BJ (cell line): Measurements from ENCODE around the gene NR2F1. TPM values are rescaled to one million over a fixed set of nuclear protein-coding genes. Genes with fewer than 3 reads are reported as not detected.

Experiments used
- CTCF ChIA-PET: fragments of 350-600 bp; formaldehyde crosslinking; extraction: SDS; loops from one replicate; lab custom pipeline; 2021; ENCODE audit warnings: antibody characterized with exemption, inconsistent platforms; lab: Yijun Ruan, JAX
- POLR2A ChIA-PET: fragments of 300-600 bp; sonication (Branson Sonifier 250); formaldehyde crosslinking; extraction: SDS; loops from one replicate; lab custom pipeline; 2021; ENCODE audit warnings: antibody characterized with exemption; lab: Charles Lee
- DNase-seq: peaks from one replicate; pipeline ENCODE4 v3.0.0-alpha.2; 2011; ENCODE audit warnings: low read depth
- H3K27me3 ChIP-seq: 2 replicates; pipeline ENCODE4 v1.6.0; 2011; ENCODE audit warnings: low read length; ENCODE audit not compliant: control insufficient read depth, insufficient read depth
- H3K36me3 ChIP-seq: 2 replicates; pipeline ENCODE4 v1.5.1; 2011; ENCODE audit warnings: low read length; ENCODE audit not compliant: control insufficient read depth, insufficient read depth
- H3K4me3 ChIP-seq: 2 replicates; pipeline ENCODE4 v1.5.1; 2011; ENCODE audit warnings: low read depth, mild to moderate bottlenecking, control low read depth, low read length
- polyA plus RNA-seq: library from polyadenylated mRNA; depleted of rRNA; stranded (reverse); fragments of >200 nt; gene quantifications from 2 replicates; pipeline ENCODE4 v1.2.3, GENCODE V29; 2011
- TF ChIP-seq, protein P1 (sequence below): IDR thresholded peaks from 2 replicates; pipeline ENCODE4 v1.5.1; 2011; ENCODE audit warnings: low read depth, mild to moderate bottlenecking, control low read depth, inconsistent platforms, low read length, moderate library complexity; ENCODE audit not compliant: insufficient read depth

NR2F1 gene
- polyA plus RNA-seq, 1 experiment, result 39.4 TPM

DNA sequence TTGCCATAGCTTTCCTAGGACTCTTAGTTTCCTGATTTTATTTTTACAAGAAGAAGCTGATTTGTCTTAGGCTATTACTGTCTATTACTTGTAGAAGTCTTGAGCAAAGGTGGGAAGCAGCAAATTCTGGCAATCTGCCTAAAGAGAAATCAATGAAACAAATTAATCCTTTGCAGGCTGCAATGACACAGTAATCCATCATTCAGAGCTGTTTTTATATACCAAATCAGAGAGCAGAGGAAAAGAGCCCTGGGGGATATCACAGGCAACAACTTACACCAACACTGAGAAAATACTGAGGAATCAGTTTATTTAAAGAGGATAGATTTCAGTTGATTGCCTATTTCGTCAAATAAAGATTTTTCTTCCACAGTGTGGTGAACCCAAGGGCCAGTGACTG is 15.6 kb upstream of the NR2F1 start:
- no peak overlapping the region for H3K4me3 ChIP-seq
- ChIA-PET CTCF (interaction anchor here (1.0 kb wide), 1 partner anchor 12 kb away, joined by 4 read pairs; no protein-coding TSS in a partner anchor), POLR2A (no interaction called here)
- no peak for DNase-seq
- H3K27me3 ChIP-seq, result no peaks in the 10 kb centered on the region
- H3K36me3 ChIP-seq, result peaks cover 2% of the 10 kb centered on the region; the same call in 1 of the 2 replicates
- TF ChIP-seq, protein P1, sequence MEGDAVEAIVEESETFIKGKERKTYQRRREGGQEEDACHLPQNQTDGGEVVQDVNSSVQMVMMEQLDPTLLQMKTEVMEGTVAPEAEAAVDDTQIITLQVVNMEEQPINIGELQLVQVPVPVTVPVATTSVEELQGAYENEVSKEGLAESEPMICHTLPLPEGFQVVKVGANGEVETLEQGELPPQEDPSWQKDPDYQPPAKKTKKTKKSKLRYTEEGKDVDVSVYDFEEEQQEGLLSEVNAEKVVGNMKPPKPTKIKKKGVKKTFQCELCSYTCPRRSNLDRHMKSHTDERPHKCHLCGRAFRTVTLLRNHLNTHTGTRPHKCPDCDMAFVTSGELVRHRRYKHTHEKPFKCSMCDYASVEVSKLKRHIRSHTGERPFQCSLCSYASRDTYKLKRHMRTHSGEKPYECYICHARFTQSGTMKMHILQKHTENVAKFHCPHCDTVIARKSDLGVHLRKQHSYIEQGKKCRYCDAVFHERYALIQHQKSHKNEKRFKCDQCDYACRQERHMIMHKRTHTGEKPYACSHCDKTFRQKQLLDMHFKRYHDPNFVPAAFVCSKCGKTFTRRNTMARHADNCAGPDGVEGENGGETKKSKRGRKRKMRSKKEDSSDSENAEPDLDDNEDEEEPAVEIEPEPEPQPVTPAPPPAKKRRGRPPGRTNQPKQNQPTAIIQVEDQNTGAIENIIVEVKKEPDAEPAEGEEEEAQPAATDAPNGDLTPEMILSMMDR, result no peak

DNA sequence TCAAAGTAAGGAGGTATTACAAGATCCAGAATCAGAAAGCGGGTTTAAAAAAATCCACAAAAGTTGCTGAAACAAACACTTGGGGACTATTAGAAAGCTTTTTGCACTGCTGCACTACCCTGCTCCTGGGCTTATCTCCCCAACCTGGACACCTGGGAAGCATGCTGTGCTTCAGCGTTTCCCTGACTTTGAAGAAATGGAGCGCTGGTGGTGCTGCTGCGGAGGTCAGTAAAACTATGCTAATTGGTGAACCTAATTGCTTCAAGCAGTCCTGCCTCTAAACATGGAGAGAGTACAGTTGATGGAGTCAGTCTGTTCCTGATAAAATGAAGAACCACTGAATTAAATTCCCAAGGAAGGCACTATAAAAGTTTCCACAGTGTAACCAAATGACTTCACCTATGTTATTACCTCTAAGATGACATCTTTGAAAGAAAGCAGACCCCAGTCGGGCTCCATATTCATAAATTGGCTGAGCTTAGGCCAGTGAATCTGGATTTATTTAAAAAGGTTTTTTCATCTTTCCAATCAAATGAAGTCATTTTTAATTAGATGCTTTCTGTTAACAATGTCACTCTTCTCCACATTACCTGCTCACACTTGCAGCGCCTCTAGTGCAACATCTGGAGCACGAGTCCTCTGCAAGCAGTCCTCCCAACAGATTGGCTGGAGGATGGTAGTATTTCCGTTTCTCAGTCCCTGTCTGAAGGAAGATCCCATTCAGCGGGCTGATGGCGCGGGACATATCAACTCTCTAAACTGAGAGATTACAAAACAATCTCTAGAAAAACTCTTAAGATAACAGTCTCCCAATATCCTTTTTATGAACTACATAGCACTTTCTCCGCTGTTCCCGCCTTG is 13.5 kb upstream of the NR2F1 start:
- DNase-seq, result no peak
- Histone ChIP-seq H3K36me3 (peaks cover 9% of the 10 kb centered on the region), H3K4me3 (no peak overlapping the region), H3K27me3 (no peaks in the 10 kb centered on the region)
- TF ChIP-seq, protein P1, result no peak
- ChIA-PET POLR2A (no interaction called here), CTCF (no interaction called here)

DNA sequence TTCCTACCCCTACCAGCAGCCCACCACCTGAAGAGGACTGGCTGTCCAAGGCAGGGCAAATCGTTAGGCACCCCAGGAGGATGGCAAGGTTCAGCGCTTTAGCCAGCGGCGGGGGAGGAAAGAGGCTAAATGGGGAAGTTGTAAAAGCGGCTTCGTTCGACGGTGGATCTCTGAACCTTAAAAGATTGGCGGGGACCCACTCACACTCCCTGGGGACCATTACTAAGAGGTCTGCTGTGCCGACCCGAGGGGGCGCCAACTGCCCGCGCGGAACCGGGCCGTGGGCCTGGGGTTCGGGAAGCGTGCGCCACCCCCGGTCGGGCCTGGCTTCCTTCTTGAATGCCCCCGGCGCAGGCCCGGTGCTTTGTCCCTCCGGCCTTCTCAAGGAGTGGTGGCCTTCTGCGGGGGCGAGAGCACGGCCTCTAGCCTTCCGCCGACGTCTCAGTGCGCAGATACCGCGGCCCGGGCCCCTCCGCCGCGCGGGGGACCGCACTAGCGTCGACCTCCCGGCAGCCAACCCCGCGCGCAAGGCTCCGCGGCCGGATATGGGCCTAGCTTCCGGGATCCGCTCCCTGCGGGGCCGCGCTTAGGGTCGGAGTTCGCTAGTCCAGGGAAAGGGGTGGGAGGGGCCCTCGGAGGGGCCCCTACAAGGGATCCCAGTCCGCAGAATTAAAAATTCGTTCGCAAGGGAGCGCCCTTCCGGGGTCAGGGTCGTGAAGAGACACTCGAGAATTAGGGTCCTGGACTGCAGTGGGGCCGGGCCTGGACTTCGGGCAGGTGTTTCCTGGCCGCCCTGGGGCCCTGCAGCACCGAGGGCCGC is 12.5 kb upstream of the NR2F1 start:
- no peak for DNase-seq
- TF ChIP-seq, protein P1, result no peak
- ChIA-PET POLR2A (no interaction called here), CTCF (interaction anchor here (1.2 kb wide), 1 partner anchor 10 kb away, joined by 3 read pairs; the partner anchor contains the start of gene NR2F1-AS1)
- Histone ChIP-seq H3K27me3 (no peaks in the 10 kb centered on the region), H3K36me3 (peaks cover 9% of the 10 kb centered on the region), H3K4me3 (no peak overlapping the region)

DNA sequence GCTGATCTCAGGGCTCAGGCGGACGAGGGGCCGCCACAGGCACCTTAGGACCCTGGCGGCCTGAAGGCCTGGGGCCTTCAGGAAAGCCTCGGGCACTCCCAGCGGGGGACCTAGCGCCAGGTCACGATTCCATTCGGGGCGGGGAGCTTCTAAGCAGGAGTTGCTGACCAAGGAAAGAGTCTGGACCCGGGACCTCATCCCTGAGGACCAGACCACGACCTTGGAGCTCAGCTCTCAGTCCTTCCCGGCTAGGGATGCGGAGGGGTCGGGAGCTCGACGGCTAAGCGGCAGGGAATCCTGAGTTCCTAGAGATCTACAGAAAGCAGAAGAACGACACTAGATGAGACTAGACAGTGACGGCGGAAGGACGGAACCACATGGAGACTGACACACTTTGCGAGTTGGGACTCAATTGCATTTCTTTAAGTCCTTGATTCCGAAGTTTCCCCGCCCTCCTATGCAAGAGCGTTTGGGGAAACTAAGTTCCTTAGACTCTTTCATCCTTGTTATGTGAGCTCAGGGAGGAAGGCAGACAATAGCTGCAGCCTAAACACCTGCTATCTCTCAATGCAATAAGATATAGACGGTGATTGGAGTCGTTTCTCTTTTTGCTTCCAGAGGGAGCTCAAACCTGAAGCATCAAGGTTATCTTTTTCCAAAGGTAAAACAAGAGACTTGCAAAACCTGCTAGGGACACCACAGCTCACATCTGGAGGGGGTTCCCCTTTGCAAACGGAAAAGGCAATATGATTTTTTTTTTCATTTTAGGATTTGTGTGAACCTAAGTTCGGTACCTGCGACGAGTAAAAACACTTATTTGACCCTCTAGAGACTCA is 11.7 kb upstream of the NR2F1 start:
- CTCF ChIA-PET, result interaction anchor here (1.2 kb wide), 1 partner anchor 10 kb away, joined by 3 read pairs; the partner anchor contains the start of gene NR2F1-AS1
- Histone ChIP-seq H3K27me3 (no peaks in the 10 kb centered on the region), H3K4me3 (no peak overlapping the region), H3K36me3 (peaks cover 9% of the 10 kb centered on the region)
- no peak for DNase-seq
- TF ChIP-seq, protein P1, result no peak
- POLR2A ChIA-PET, result interaction anchor here (0.5 to 0.6 kb wide), 2 partner anchors 67 to 292 kb away, joined by 3 to 4 read pairs; no protein-coding TSS in a partner anchor
